Activated T-helper 1 cell treated with anti-CD3 and anti-CD28 coated beads, Interleukin-2, amount 50 U/mL, for 16 hours (primary cell): ENCODE measurements around the gene NEK1.

Source experiments
- DNase-seq, 2 donors: peaks; one replicate each; pipeline ENCODE4 v3.0.0-alpha.2; 2020; ENCODE audit warnings: low read depth in 1 of 2, low spot score in 1 of 2

The NEK1 gene

DNA sequence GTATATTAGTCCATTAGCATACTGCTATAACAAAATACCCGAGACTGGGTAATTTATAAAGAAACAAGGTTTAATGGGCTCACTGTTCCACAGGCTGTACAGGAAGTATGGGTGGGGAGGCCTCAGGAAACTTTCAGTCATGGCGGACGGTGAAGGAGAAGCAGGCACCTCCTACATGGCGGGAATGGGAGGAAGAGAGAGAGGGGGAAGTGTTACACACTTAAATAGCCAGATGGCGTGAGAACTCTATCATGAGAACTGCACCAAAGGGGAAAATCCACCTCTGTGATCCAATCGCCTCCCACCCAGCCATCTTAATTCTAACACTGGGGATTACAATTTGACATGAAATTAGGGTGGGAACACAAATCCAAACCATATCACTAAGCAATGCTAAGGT is 242.7 kb downstream of the NEK1 start:
- no peak for DNase-seq

DNA sequence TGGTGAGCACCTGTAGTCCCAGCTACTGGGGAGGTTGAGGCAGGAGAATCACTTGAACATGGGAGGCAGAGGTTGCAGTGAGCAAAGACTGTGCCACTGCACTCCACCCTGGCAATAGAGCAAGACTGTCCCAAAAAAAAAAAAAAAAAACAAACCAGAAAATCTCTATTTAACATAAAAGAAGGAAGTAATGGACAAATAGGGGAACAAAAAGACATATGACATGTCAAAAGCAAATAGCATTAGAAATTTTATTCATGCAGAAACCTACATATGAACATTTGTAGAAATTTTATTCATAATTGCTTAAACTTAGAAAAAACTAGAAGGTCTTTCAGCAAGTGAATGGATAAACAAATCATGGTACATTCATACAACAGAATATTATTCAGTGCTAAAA is 244.6 kb downstream of the NEK1 start:
- no peak for DNase-seq

DNA sequence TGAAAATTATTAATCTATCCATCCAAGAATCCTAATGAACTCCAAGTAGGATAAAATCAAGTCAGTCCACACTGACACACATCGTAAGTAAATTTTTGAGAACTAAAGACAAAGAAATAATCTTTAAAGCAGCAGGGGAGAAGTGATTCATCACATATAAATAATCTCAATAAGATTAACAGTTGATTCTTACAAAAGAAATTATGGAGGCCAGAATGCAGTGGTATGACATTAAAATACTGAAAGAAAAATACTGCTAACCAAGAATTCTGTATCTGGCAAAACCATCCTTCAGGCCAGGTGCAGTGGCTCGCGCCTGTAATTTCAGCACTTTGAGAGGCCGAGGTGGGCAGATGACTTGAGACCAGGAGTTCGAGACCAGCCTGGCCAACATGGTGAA is 245.6 kb downstream of the NEK1 start:
- DNase-seq = no peak

DNA sequence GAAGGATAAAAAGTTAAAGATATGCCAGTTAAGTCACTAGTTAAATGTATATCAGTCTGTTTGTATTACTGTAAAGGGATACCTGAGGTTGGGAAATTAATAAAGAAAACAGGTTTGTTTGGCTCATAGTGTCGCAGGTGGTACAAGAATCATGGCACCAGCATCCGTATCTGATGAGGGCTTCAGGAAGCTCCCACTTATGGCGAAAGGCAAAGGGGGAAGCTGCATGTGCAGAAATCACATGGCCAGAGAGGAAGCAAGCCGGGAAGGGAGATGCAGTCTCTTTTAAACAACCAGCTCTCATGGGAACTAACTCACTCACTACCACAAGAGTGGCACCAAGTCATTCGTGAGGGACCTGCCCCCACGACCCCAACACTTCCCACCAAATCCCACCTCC is 249.8 kb downstream of the NEK1 start:
- no peak for DNase-seq

- DNase-seq = no peak
Observed at GRCh38 chr4:169361756-169362155, 250.6 kb downstream of the NEK1 start.

DNA sequence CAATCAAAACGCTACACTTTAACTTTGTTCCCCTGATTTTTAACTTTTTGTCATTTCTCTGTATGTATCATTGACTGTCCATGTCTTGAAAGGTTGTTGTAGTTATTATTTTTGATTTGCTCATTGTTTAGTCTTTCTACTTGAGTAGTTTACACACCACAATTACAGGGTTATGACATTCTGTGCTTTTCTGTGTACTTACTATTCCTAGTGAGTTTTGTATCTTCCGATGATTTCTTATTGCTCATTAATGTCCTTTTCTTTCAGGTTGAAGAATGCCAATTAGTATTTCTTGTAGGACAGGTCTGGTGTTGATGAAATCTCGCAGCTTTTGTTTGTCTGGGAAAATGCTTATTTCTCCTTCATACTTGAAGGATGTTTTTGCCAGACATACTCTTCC is 252.4 kb downstream of the NEK1 start:
- DNase-seq = no peak

DNA sequence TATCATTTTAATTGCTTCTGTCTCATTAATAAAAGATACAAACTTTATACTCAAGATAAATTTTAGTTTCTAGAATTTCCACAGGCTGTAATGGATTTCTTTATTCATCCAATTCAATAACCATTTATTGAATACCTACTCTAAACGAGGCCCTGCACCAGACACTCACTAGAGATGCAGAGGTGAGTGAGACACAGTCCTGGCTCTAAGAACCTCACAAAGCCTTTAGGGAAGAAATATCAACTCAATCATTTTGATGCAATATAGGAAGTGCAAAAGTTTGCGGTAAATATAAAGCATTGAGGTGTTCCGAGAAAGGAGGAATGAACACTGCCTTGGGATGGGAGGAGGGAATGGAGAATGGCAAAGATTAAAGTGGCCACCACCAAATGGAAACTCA is 260.0 kb downstream of the NEK1 start:
- no peak for DNase-seq

- DNase-seq = no peak
Observed at GRCh38 chr4:169351872-169352271, 260.5 kb downstream of the NEK1 start.

DNA sequence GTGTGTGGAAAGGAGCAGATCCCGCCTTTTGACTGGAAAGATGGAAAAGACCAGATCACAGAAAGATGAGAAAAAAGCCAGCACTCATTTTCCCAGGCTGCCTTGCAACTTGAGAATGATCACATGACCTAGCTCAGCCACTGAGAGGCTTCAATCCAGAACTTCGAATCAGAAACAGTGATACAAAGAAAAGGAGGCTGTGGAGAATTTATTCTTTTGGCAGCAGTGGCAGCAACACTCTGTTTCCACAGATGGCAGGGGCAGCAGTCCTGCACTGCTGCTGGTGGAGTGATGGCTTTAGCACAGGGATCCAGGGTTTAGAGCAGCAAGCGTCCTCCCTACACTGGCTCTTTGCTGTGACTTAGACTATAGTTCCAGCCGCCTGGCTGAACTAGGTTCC is 263.8 kb downstream of the NEK1 start:
- no peak for DNase-seq

DNA sequence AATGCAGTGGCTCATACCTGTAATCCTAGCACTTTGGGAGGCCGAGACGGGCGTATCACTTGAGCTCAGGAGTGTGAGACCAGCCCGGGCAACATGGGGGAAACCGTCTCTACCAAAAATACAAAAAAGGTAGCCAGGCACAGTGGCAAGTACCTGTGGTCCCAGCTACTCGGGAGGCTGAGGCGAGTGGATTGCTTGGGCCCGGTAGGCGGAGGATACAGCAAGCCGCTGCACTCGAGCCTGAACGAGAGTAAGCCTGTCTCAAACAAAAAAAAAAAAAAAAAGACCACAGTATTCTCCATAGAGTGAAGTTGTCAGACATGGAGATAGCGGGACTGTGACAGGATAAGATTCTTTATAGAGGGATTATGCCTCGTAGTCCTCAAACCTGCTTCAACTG is 265.5 kb downstream of the NEK1 start:
- no peak for DNase-seq

DNA sequence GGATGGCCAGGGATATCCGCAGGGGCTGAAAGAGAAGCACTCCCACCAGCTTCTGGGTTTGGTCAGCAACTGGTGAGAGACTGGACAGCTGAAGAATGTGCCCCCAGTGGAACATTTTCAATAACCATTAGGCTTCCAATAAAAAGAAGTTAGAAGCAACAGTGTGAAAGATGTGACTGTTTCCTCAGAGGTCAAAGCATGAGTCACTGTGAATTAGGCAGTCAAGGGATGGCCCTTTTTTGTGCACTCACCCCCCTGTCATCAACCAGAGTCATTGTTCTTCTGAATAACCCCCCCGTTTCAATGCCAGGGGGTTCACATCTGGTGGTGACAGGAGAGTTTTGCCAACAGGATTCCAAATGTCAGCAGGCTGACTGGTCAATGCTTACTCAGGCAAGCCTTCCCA is 267.1 kb downstream of the NEK1 start:
- no peak for DNase-seq
